ENCODE measurements around the gene CHP2.
"Not testable (repeated sequence)": the region's sequence is repeated elsewhere in the genome, so short reads cannot be mapped to it uniquely, and the experiment has no call there.

Gene CHP2

GRCh38 chr16:23716484-23716883, 38.3 kb upstream of the CHP2 start:
- Histone ChIP-seq H3K9me3 (ENCODE audit: control insufficient read depth, insufficient read depth, low read depth, low read length) (no peaks in the 10 kb centered on the region), H3K36me3 (ENCODE audit: control insufficient read depth in 2 of 2, insufficient read depth in 1 of 2, low read length in 2 of 2) (no peaks in the 10 kb centered on the region), H3K4me1 (ENCODE audit: control insufficient read depth, insufficient read depth, low read length) (no peaks in the 10 kb centered on the region), H3K27ac (ENCODE audit: extremely low read depth, low read depth, low read length) (no peak overlapping the region), H3K4me3 (ENCODE audit: low read depth, low read length) (no peak overlapping the region)
- ChIA-PET CTCF (no interaction called here), POLR2A (no interaction called here)
- TF ChIP-seq ZNF596 (tag by site-specific recombination; IDR thresholded peaks at IDR 0.05) (no peak), ZNF623 (tag by site-specific recombination; IDR thresholded peaks at IDR 0.05) (no peak), MEIS1 (CRISPR knock-in tag; IDR thresholded peaks at IDR 0.05; ENCODE audit: borderline replicate concordance) (no peak), IKZF3 (tag by site-specific recombination; IDR thresholded peaks at IDR 0.05) (no peak), ELK4 (IDR thresholded peaks at IDR 0.05; ENCODE audit: borderline replicate concordance, low read depth, low read length) (no peak), ZBTB1 (tag by site-specific recombination; IDR thresholded peaks at IDR 0.05) (no peak)

DNA sequence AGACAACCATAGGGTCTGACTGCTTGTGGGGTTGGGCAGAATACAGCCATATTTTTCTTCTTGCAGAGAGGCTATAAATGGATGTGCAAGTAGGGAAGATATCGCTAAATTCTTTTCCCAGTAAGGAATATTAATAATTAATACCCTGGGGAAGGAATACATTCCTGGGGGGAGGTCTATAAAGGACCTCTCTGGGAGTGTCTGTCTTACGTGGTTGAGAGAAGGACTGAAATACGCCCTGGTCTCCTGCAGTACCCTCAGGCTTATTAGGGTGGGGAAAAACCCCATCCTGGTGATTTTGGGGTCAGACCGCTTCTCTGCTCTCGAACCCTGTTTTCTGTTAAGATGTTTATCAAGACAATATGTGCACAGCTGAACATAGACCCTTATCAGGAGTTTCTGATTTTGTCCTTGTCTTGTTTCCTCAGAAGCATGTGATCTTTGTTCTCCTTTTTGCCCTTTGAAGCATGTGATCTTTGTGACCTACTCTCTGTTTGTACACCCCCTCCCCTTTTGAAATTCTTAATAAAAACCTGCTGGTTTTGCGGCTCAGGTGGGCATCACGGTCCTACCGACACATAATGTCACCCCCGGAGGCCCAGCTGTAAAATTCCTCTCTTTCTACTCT, 32.1 kb upstream of the CHP2 start:
- CTCF ChIA-PET; H3K4me3 ChIP-seq (ENCODE audit: low read depth, low read length); H3K27ac ChIP-seq (ENCODE audit: extremely low read depth, low read depth, low read length); POLR2A ChIA-PET; H3K4me1 ChIP-seq (ENCODE audit: control insufficient read depth, insufficient read depth, low read length); H3K36me3 ChIP-seq (ENCODE audit: control insufficient read depth in 2 of 2, insufficient read depth in 1 of 2, low read length in 2 of 2); H3K9me3 ChIP-seq (ENCODE audit: control insufficient read depth, insufficient read depth, low read depth, low read length): not testable (repeated sequence)
- TF ChIP-seq SETDB1 (IDR thresholded peaks at IDR 0.05; ENCODE audit: insufficient read length, low read length) = peak; percentile 42

- ChIA-PET CTCF (no interaction called here), POLR2A (no interaction called here)
- no peaks in the 10 kb centered on the region for H3K9me3 ChIP-seq (ENCODE audit: control insufficient read depth, insufficient read depth, low read depth, low read length)
- no peak overlapping the region for H3K27ac ChIP-seq (ENCODE audit: extremely low read depth, low read depth, low read length)
- no peaks in the 10 kb centered on the region for H3K4me1 ChIP-seq (ENCODE audit: control insufficient read depth, insufficient read depth, low read length)
- H3K36me3 ChIP-seq (ENCODE audit: control insufficient read depth in 2 of 2, insufficient read depth in 1 of 2, low read length in 2 of 2) = no peaks in the 10 kb centered on the region
- TF ChIP-seq, protein P1, sequence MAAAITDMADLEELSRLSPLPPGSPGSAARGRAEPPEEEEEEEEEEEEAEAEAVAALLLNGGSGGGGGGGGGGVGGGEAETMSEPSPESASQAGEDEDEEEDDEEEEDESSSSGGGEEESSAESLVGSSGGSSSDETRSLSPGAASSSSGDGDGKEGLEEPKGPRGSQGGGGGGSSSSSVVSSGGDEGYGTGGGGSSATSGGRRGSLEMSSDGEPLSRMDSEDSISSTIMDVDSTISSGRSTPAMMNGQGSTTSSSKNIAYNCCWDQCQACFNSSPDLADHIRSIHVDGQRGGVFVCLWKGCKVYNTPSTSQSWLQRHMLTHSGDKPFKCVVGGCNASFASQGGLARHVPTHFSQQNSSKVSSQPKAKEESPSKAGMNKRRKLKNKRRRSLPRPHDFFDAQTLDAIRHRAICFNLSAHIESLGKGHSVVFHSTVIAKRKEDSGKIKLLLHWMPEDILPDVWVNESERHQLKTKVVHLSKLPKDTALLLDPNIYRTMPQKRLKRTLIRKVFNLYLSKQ (tag by site-specific recombination; IDR thresholded peaks at IDR 0.05; ENCODE audit: borderline replicate concordance) = no peak
- no peak for TF ChIP-seq ZNF558 (tag by site-specific recombination; IDR thresholded peaks at IDR 0.05)
- no peak for TF ChIP-seq ZSCAN16 (tag by site-specific recombination; IDR thresholded peaks at IDR 0.05)
- TF ChIP-seq ZNF600 (tag by site-specific recombination; IDR thresholded peaks at IDR 0.05) = no peak
- TF ChIP-seq YY1 (tag by site-specific recombination; IDR thresholded peaks at IDR 0.05) = no peak
- no peak for TF ChIP-seq SP2 (tag by site-specific recombination; IDR thresholded peaks at IDR 0.05)
- TF ChIP-seq ZNF223 (tag by site-specific recombination; IDR thresholded peaks at IDR 0.05) = no peak
- TF ChIP-seq ZNF416 (tag by site-specific recombination; IDR thresholded peaks at IDR 0.05) = no peak
- TF ChIP-seq ZNF146 (tag by site-specific recombination; IDR thresholded peaks at IDR 0.05) = no peak
- no peak for TF ChIP-seq ZNF626 (tag by site-specific recombination; IDR thresholded peaks at IDR 0.05)
- TF ChIP-seq GFI1B (tag by site-specific recombination; IDR thresholded peaks at IDR 0.05) = no peak
- TF ChIP-seq GLIS1 (tag by site-specific recombination; IDR thresholded peaks at IDR 0.05) = no peak
- no peak for TF ChIP-seq BCL11B (tag by site-specific recombination; IDR thresholded peaks at IDR 0.05; ENCODE audit: low read depth)
- TF ChIP-seq KLF17 (tag by site-specific recombination; IDR thresholded peaks at IDR 0.05) = no peak
- TF ChIP-seq, protein P2, sequence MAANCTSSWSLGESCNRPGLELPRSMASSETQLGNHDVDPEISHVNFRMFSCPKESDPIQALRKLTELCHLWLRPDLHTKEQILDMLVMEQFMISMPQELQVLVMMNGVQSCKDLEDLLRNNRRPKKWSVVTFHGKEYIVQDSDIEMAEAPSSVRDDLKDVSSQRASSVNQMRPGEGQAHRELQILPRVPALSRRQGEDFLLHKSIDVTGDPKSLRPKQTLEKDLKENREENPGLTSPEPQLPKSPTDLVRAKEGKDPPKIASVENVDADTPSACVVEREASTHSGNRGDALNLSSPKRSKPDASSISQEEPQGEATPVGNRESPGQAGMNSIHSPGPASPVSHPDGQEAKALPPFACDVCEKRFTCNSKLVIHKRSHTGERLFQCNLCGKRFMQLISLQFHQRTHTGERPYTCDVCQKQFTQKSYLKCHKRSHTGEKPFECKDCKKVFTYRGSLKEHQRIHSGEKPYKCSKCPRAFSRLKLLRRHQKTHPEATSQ (tag by site-specific recombination; IDR thresholded peaks at IDR 0.05) = no peak
- no peak for TF ChIP-seq ZNF76 (tag by site-specific recombination; IDR thresholded peaks at IDR 0.05; ENCODE audit: borderline replicate concordance, low read depth)
- no peak for TF ChIP-seq ZNF404 (tag by site-specific recombination; IDR thresholded peaks at IDR 0.05)
- H3K4me3 ChIP-seq (ENCODE audit: low read depth, low read length) = no peak overlapping the region
Observed at GRCh38 chr16:23724096-23724784, 30.6 kb upstream of the CHP2 start.

Measured in HEK293 (cell line).